Natural killer cell treated with Interleukin-12 subunit alpha and Interleukin-12 subunit beta and Interleukin-15 and Interleukin-18, amount 100 ng/mL, for 72 hours (primary cell): ENCODE measurements around the gene SERPINE2. TPM values are rescaled to one million over a fixed set of nuclear protein-coding genes. Genes with fewer than 3 reads are reported as not detected.

Experiments used
- ATAC-seq, 2 donors: fragments of 150-1000 bp; cut with Tn5 transposase in 1 of 2; sonication (Bioruptor Pico), chemical (Tn5 transposase) in 1 of 2; 2 replicates each; pipeline ENCODE4 v1.10.0; 2021
- DNase-seq: peaks from one replicate; pipeline ENCODE4 v3.0.0; 2022; ENCODE audit warnings: low spot score
- H3K27ac Mint-ChIP-seq, 2 donors: 1 replicate in 1 of 2; 2 replicates in 1 of 2; pipeline ENCODE4 v1.8.0; 2022; ENCODE audit warnings: mixed read lengths in 2 of 2, mild to moderate bottlenecking in 1 of 2, moderate library complexity in 1 of 2
- H3K27me3 Mint-ChIP-seq, 2 donors: 1 replicate in 1 of 2; 2 replicates in 1 of 2; pipeline ENCODE4 v1.8.0; 2022; ENCODE audit warnings: mixed read lengths in 2 of 2
- H3K36me3 Mint-ChIP-seq: one replicate; pipeline ENCODE4 v1.8.0; 2022; ENCODE audit warnings: mixed read lengths
- H3K4me1 Mint-ChIP-seq, 2 donors: 1 replicate in 1 of 2; 2 replicates in 1 of 2; pipeline ENCODE4 v1.8.0; 2022; ENCODE audit warnings: low read depth in 2 of 2, mixed read lengths in 2 of 2, mild to moderate bottlenecking in 1 of 2
- H3K4me3 Mint-ChIP-seq: one replicate; pipeline ENCODE4 v1.8.0; 2022; ENCODE audit warnings: mixed read lengths
- H3K9me3 Mint-ChIP-seq: 2 replicates; pipeline ENCODE4 v1.8.0; 2022; ENCODE audit warnings: mixed read lengths
- total RNA-seq, 2 donors: library from RNA; stranded (reverse); gene quantifications; one replicate each; pipeline ENCODE4 v1.2.3, GENCODE V29; 2022

SERPINE2 gene
- total RNA-seq, 2 donors from 2014 or later: 1.2 to 2.6 TPM

DNA sequence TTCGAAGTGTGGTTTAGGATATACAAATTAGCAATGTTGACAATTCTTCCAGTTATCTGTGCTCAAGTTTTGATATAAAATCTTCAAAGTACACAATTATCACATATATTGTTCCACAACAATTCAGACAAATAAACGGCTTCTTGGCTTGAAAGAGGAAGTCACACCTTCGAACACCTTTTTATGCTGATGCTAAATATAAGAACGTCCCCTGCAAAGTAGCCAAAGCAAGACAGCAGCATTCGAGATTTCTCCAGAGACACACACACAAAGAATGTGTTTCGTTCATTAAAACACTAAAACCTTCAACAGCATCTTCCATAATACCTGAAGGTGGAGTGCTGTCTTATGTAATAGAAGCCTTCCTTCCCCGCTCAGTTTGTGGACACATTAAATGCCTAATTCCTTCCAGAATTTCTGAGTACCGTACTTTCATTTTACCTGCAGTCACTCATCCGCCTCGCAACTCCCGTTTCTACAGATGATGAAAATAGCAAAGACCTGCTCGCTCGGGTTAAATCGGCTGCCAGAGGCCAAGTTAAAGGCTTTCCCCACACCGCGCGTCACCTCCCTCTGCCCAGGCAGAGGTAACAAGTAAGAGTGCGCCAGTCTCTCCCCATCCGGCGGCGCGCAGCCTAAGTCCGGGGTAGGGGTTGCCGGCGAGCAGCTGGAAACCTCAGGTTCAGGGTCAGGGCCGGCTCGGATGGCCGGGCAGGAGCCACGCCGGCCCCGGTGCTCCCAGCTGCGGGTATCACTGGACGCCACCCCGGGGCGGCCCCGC lies 847 bp downstream of the SERPINE2 start:
- Mint-ChIP-seq H3K9me3 (no peaks in the 10 kb centered on the region), H3K27ac (no peak overlapping the region), H3K4me1 (peaks cover 9 to 20% of the 10 kb centered on the region in 2 donors), H3K27me3 (peaks cover 34 to 83% of the 10 kb centered on the region in 2 donors), H3K36me3 (no peaks in the 10 kb centered on the region), H3K4me3 (peak overlapping the region; percentile 91)
- DNase-seq (no peak), ATAC-seq (peak; percentile 73 to 74)

DNA sequence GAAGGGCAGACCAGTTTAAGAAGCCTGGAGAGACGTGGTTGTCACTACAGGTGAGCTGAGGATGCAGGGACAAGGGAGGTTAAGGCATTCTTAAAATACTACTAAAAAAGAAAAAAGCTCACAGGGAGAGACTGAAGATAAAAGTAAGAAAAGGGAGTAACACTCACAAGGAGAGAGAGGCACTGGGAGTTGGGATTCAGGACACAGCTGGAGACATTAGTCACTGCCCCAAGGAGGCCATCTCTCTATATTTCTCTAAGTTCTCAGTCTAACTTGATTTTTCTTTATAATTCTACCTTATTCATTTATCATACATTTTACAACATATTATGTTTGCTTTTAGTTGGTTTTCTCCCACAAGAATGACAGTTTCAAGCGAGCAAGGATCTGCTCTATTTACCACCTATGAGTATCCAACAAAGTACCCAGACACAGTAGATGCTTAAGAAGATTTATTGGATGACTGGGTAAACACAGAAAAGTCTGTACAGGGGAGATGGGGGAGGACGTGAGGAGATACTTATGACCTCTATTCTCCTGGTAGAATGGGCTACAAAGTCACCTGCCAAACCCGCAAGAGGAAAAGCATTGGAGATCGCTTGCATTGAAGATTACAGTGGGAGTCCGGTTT lies 2.2 kb downstream of the SERPINE2 start:
- Mint-ChIP-seq H3K36me3 (no peaks in the 10 kb centered on the region), H3K27ac (no peak overlapping the region), H3K4me1 (peaks cover 9 to 20% of the 10 kb centered on the region in 2 donors), H3K9me3 (no peaks in the 10 kb centered on the region), H3K4me3 (peak overlapping the region; percentile 28), H3K27me3 (peaks cover 24 to 76% of the 10 kb centered on the region in 2 donors)
- DNase-seq (no peak), ATAC-seq (no peak)

DNA sequence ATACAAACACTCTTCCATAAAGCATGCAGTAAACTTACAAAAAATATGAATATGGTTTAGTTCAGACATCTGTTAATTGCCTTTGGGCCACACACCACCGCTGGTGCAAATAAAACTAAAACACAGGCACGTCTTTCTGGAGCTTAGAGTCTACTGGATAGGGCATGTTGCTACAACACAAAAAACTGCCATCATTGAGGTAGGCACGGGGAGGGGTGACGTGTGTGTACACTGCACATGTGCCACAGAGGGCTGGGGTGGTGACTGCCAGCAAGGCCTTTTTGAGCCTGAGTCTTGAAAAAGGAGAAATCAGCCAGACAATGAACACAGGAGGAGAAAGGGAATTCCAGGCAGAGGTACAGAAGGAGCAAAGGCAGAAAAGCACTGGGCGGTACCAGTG lies 5.1 kb downstream of the SERPINE2 start:
- Mint-ChIP-seq H3K27me3 (peaks cover 18 to 58% of the 10 kb centered on the region in 2 donors), H3K4me3 (no peak overlapping the region), H3K9me3 (no peaks in the 10 kb centered on the region), H3K27ac (no peak overlapping the region), H3K4me1 (peaks cover 9 to 17% of the 10 kb centered on the region in 2 donors), H3K36me3 (no peaks in the 10 kb centered on the region)
- DNase-seq (no peak), ATAC-seq (no peak)

DNA sequence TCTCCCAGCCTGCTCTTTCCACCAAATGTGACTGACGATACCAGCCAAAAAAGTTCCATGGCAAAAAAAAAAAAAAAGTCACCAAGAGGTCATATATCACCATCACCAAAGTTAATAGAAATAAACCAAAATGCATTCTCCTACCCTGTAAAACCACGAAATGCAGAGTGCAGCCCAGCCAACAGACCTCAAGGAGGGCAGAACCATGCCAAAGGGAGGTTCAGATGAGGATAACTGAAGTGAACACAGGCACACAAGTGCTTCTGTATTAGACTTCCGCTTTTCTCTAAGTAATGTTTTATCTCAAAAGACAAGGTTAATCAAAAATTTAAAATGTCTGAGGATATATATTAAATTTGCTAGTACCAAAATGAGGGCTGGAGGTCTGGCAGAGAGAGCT lies 5.5 kb downstream of the SERPINE2 start:
- H3K36me3 Mint-ChIP-seq: no peaks in the 10 kb centered on the region
- ATAC-seq: no peak
- no peak overlapping the region for H3K27ac Mint-ChIP-seq
- no peak for DNase-seq
- H3K27me3 Mint-ChIP-seq: peaks cover 18 to 57% of the 10 kb centered on the region in 2 donors
- no peak overlapping the region for H3K4me3 Mint-ChIP-seq
- H3K9me3 Mint-ChIP-seq: no peaks in the 10 kb centered on the region
- peaks cover 8 to 17% of the 10 kb centered on the region in 2 donors for H3K4me1 Mint-ChIP-seq

GRCh38 chr2:224032283-224032682 lies 6.8 kb downstream of the SERPINE2 start:
- H3K4me1 Mint-ChIP-seq: peaks cover 7 to 17% of the 10 kb centered on the region in 2 donors
- H3K27ac Mint-ChIP-seq: no peak overlapping the region
- no peak for DNase-seq
- H3K9me3 Mint-ChIP-seq: peaks cover 4% of the 10 kb centered on the region
- H3K27me3 Mint-ChIP-seq: peaks cover 10 to 44% of the 10 kb centered on the region in 2 donors
- no peak for ATAC-seq
- H3K4me3 Mint-ChIP-seq: no peak overlapping the region
- H3K36me3 Mint-ChIP-seq: no peaks in the 10 kb centered on the region

DNA sequence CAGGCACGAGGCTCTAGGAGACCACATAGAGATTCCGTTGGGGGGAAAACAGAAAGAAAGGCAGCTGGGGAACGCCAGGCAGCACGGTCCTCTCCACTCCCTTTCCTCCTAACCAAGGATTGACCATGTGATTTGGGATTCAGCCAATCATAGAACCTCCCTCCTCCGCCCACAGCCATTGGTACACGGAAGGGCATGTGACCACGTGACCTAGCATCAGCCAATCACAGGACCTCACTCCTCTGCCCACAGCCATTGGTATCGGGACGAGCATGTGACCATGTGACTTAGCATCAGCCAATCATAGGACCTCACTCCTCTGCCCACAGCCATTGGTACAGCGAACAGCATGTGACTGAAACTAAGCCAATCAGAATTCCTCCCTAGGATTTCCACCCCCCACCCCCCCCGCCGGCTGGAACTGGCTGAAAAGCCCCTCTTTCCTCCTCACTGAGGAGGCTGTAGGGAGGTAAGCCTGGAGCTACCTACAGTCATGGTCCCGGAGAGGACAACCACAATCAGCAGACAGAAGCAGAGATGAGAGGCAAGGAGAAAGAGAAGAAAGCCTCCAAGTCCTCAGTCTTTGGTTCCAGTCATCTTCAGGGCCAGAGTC lies 7.6 kb downstream of the SERPINE2 start:
- Mint-ChIP-seq H3K9me3 (peaks cover 4% of the 10 kb centered on the region), H3K27me3 (peaks cover 5 to 36% of the 10 kb centered on the region in 2 donors), H3K27ac (no peak overlapping the region), H3K4me3 (no peak overlapping the region), H3K36me3 (no peaks in the 10 kb centered on the region), H3K4me1 (peaks cover 12 to 18% of the 10 kb centered on the region in 2 donors)
- no peak for DNase-seq
- no peak for ATAC-seq

DNA sequence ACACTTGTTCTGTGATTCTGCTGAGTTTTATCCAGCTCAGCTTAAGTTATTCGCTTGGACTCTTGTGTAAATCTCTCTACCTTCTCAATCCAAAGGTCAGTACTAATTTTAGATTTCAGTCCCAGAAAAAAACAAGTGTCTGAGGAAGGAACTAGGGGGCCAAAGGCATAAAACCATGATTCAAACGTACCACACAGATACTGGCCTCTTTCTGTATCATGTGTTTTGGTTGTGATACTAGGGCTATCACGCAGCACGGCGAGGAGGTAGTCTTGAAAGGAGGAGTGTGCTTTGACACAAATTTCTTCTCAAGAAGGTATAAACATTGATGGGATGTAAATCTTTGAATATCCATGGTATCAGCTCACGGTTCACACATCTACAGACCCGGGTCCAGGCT lies 8.3 kb downstream of the SERPINE2 start:
- H3K27ac Mint-ChIP-seq: no peak overlapping the region
- peaks cover 3 to 29% of the 10 kb centered on the region in 2 donors for H3K27me3 Mint-ChIP-seq
- peaks cover 18 to 21% of the 10 kb centered on the region in 2 donors for H3K4me1 Mint-ChIP-seq
- DNase-seq (no peak), ATAC-seq (no peak)
- H3K9me3 Mint-ChIP-seq: peaks cover 4% of the 10 kb centered on the region
- no peak overlapping the region for H3K4me3 Mint-ChIP-seq
- H3K36me3 Mint-ChIP-seq: no peaks in the 10 kb centered on the region

DNA sequence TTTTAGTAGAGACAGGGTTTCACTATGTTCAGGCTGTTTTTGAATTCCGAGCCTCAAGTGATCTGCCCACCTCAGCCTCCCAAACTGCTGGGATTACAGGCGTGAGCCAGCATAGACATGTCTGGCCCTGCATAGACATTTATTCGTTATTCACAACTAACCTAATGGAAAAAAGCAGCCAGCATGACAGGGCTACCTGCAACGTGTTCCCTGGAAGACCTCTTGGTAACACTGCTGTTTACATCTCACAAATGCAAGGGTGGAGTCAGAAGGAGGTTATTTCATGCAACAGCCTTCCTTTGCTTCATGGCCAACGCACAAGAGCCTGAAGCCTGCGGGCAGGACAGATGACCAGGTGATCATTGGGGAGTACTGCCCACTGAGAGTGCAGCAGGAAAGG lies 9.2 kb downstream of the SERPINE2 start:
- H3K27me3 Mint-ChIP-seq: peaks cover 3 to 24% of the 10 kb centered on the region in 2 donors
- DNase-seq: no peak
- no peaks in the 10 kb centered on the region for H3K36me3 Mint-ChIP-seq
- no peak overlapping the region for H3K27ac Mint-ChIP-seq
- peaks cover 4% of the 10 kb centered on the region for H3K9me3 Mint-ChIP-seq
- ATAC-seq: no peak
- peaks cover 25 to 28% of the 10 kb centered on the region in 2 donors for H3K4me1 Mint-ChIP-seq
- H3K4me3 Mint-ChIP-seq: no peak overlapping the region

- peaks cover 0 to 4% of the 10 kb centered on the region in 2 donors for H3K27me3 Mint-ChIP-seq
- H3K4me1 Mint-ChIP-seq: peaks cover 25 to 37% of the 10 kb centered on the region in 2 donors
- ATAC-seq: no peak
- no peak for DNase-seq
- peak overlapping the region in 1 of 2 donors; percentile 79 for H3K27ac Mint-ChIP-seq
- peaks cover 4% of the 10 kb centered on the region for H3K9me3 Mint-ChIP-seq
- H3K36me3 Mint-ChIP-seq: no peaks in the 10 kb centered on the region
- no peak overlapping the region for H3K4me3 Mint-ChIP-seq
Measured at GRCh38 chr2:224027931-224028330, 11.2 kb downstream of the SERPINE2 start.

- DNase-seq (no peak), ATAC-seq (no peak)
- Mint-ChIP-seq H3K27me3 (no peaks in the 10 kb centered on the region), H3K4me3 (no peak overlapping the region), H3K27ac (peak overlapping the region in 1 of 2 donors; percentile 82), H3K4me1 (peaks cover 25 to 40% of the 10 kb centered on the region in 2 donors), H3K36me3 (no peaks in the 10 kb centered on the region), H3K9me3 (peaks cover 4% of the 10 kb centered on the region)
Measured at GRCh38 chr2:224027070-224027469, 12.0 kb downstream of the SERPINE2 start.

GRCh38 chr2:224025874-224026273 lies 13.2 kb downstream of the SERPINE2 start:
- Mint-ChIP-seq H3K9me3 (peaks cover 4% of the 10 kb centered on the region), H3K27me3 (no peaks in the 10 kb centered on the region), H3K27ac (peak overlapping the region; percentile 63 to 82), H3K4me3 (peak overlapping the region; percentile 68), H3K4me1 (peaks cover 25 to 40% of the 10 kb centered on the region in 2 donors), H3K36me3 (no peaks in the 10 kb centered on the region)
- DNase-seq: no peak
- peak; percentile 91 to 95 for ATAC-seq

- ATAC-seq (no peak), DNase-seq (no peak)
- peak overlapping the region in 1 of 2 donors; percentile 22 for H3K27ac Mint-ChIP-seq
- no peaks in the 10 kb centered on the region for H3K36me3 Mint-ChIP-seq
- no peak overlapping the region for H3K4me3 Mint-ChIP-seq
- peaks cover 4% of the 10 kb centered on the region for H3K9me3 Mint-ChIP-seq
- no peaks in the 10 kb centered on the region for H3K27me3 Mint-ChIP-seq
- H3K4me1 Mint-ChIP-seq: peaks cover 25 to 40% of the 10 kb centered on the region in 2 donors
Measured at GRCh38 chr2:224024270-224024669, 14.8 kb downstream of the SERPINE2 start.

DNA sequence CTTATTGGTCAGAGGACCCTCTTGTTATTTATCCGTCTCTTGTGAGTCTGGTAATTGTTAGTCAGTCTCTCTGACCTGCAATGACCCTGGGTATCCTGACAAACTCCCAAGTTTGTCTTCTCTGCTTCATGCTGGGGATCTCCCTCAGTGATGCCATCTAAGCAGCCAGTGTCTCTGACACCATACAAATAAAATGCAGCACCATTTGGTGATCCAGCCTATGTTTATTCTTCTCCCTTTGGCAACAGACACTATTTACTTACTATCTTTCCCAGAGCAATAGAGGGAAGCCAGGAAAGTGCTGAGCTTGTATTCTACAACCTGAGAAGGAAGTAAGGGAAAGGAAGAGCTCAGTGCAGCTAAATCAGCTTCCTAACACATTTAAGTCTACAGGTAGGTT lies 15.9 kb downstream of the SERPINE2 start:
- ATAC-seq: no peak
- peaks cover 4% of the 10 kb centered on the region for H3K9me3 Mint-ChIP-seq
- no peaks in the 10 kb centered on the region for H3K27me3 Mint-ChIP-seq
- no peaks in the 10 kb centered on the region for H3K36me3 Mint-ChIP-seq
- H3K4me3 Mint-ChIP-seq: no peak overlapping the region
- DNase-seq: no peak
- H3K27ac Mint-ChIP-seq: peak overlapping the region in 1 of 2 donors; percentile 32
- peaks cover 25 to 39% of the 10 kb centered on the region in 2 donors for H3K4me1 Mint-ChIP-seq

DNA sequence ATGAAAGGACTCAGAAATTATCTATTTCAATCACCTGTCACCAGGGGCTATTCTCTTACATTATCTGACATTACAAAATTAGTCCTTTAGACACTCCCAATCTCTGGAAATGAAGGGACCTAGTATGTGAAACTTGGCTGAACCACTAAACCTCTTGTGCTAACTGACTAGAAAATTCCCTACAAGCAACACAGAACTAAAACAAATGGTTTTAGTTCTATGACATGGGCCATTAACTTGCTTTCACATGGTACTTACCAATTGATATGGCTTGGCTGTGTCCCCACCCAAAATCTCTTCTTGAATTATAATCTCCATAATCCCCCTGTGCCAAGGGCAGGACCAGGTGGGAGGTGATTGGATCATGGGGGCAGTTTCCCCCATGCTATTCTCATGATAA lies 16.6 kb downstream of the SERPINE2 start:
- Mint-ChIP-seq H3K4me1 (peaks cover 20 to 32% of the 10 kb centered on the region in 2 donors), H3K27ac (no peak overlapping the region), H3K4me3 (no peak overlapping the region), H3K9me3 (peaks cover under 1% of the 10 kb centered on the region), H3K27me3 (no peaks in the 10 kb centered on the region), H3K36me3 (no peaks in the 10 kb centered on the region)
- ATAC-seq (no peak), DNase-seq (no peak)
